Esophagus muscularis mucosa (tissue), 3 donors: ENCODE results near the gene ACSL6.

Source experiments
- CTCF ChIP-seq, 3 experiments: fragments of 200-600 bp in 2 of 3; fragments of 450-650 bp in 1 of 3; sonication (generic) in 2 of 3; IDR thresholded peaks; one replicate each; pipeline ENCODE4 v1.5.1; 2017 to 2019; ENCODE audit warnings: antibody characterized with exemption in 3 of 3, mild to moderate bottlenecking in 2 of 3, moderate library complexity in 1 of 3
- POLR2AphosphoS5 ChIP-seq, 2 donors: sonication (generic); formaldehyde crosslinking; IDR thresholded peaks; one replicate each; pipeline ENCODE4 v1.6.1; 2017; ENCODE audit warnings: antibody characterized with exemption in 2 of 2

GRCh38 chr5:132060501-132061161, 49.2 kb upstream of the ACSL6 start, which contains the start of gene IL3:
- no peak for TF ChIP-seq CTCF (IDR thresholded peaks at IDR 0.05)
- TF ChIP-seq POLR2AphosphoS5 (IDR thresholded peaks at IDR 0.05) = no peak
